Thyroid gland (tissue), 4 donors: ENCODE data around the gene TTC36. TPM values are rescaled to one million over a fixed set of nuclear protein-coding genes. Genes with fewer than 3 reads are reported as not detected.
"Not testable (repeated sequence)": the region's sequence is repeated elsewhere in the genome, so short reads cannot be mapped to it uniquely, and the experiment has no call there.

ENCODE experiments used
- DNase-seq, 2 donors: peaks; one replicate each; pipeline ENCODE4 v3.0.0-alpha.2; 2019
- H3K27ac ChIP-seq, 3 donors: fragments of 200-600 bp; sonication (generic); 1 replicate in 2 of 3; 2 replicates in 1 of 3; pipeline ENCODE4 v1.5.1; 2016 to 2019; ENCODE audit warnings: mild to moderate bottlenecking in 1 of 3, moderate library complexity in 1 of 3
- H3K27me3 ChIP-seq: fragments of 200-600 bp; sonication (generic); one replicate; pipeline ENCODE4 v1.5.1; 2019
- H3K36me3 ChIP-seq, 2 donors: fragments of 200-600 bp; sonication (generic); one replicate each; pipeline ENCODE4 v1.5.1; 2016 to 2019
- H3K4me1 ChIP-seq, 2 donors: fragments of 200-600 bp; sonication (generic); one replicate each; pipeline ENCODE4 v1.5.1; 2017 to 2019
- H3K4me3 ChIP-seq, 3 donors: fragments of 200-600 bp; sonication (generic); replicated peaks in 1 of 3; 1 replicate in 2 of 3; 2 replicates in 1 of 3; pipeline ENCODE4 v1.5.1; 2016; ENCODE audit warnings: mild to moderate bottlenecking in 1 of 3
- H3K9me3 ChIP-seq: fragments of 200-600 bp; sonication (generic); one replicate; pipeline ENCODE4 v1.5.1; 2017
- CTCF ChIP-seq, 6 experiments: fragments of 200-600 bp in 3 of 6; fragments of 450-650 bp in 3 of 6; sonication (generic) in 3 of 6; IDR thresholded peaks; one replicate each; pipeline ENCODE4 v1.5.1; 2016 to 2019; ENCODE audit warnings: antibody characterized with exemption in 6 of 6, mild to moderate bottlenecking in 2 of 6, inconsistent platforms in 1 of 6, moderate library complexity in 1 of 6
- POLR2A ChIP-seq, 2 donors: fragments of 450-650 bp; IDR thresholded peaks; one replicate each; pipeline ENCODE4 v1.6.1; 2017; ENCODE audit warnings: antibody characterized with exemption in 2 of 2, mild to moderate bottlenecking in 2 of 2, moderate library complexity in 1 of 2
- WGBS, 2 donors: methylation state at CpG; one replicate each; pipeline ENCODE4 v1.1.5; 2017; 5-methylcytosine and 5-hydroxymethylcytosine counted together
- intact Hi-C: fragments of 100-400 bp; cut with DNase I; formaldehyde crosslinking; loops from one replicate; pipeline ENCODE4 v1.15.1; 2023
- total RNA-seq, 4 donors: library from RNA; depleted of rRNA; stranded (reverse); fragments of >200 nt; gene quantifications; one replicate each; pipeline ENCODE4 v1.2.3, GENCODE V29; 2016

The TTC36 gene
- total RNA-seq, 4 donors from 2014 or later: 0.78 to 4.9 TPM; not detected in 2

- WGBS, 2 donors: 87 to 88% methylated on average over 2 of the region's 2 CpGs
- Histone ChIP-seq H3K36me3 (no peaks in the 10 kb centered on the region), H3K4me1 (peaks cover under 1 to 24% of the 10 kb centered on the region in 2 donors), H3K27me3 (no peaks in the 10 kb centered on the region), H3K9me3 (no peaks in the 10 kb centered on the region), H3K4me3 (no peak overlapping the region), H3K27ac (no peak overlapping the region)
- DNase-seq: no peak
- intact Hi-C loops: no loop called here
- no peak for TF ChIP-seq POLR2A (IDR thresholded peaks at IDR 0.05)
- no peak for TF ChIP-seq CTCF (IDR thresholded peaks at IDR 0.05)
These were observed 42.4 kb downstream of the TTC36 start for GRCh38 chr11:118569670-118570069.

GRCh38 chr11:118570787-118571186, 43.5 kb downstream of the TTC36 start:
- Histone ChIP-seq H3K4me3 (no peak overlapping the region), H3K9me3 (no peaks in the 10 kb centered on the region), H3K36me3 (no peaks in the 10 kb centered on the region), H3K27me3 (no peaks in the 10 kb centered on the region), H3K4me1 (peaks cover 9 to 28% of the 10 kb centered on the region in 2 donors), H3K27ac (no peak overlapping the region)
- intact Hi-C loops: no loop called here
- no peak for DNase-seq
- TF ChIP-seq CTCF (IDR thresholded peaks at IDR 0.05) (no peak), POLR2A (IDR thresholded peaks at IDR 0.05) (no peak)
- WGBS, 2 donors: 98 to 100% methylated on average over 1 of the region's 1 CpG

- intact Hi-C loops, H3K9me3 ChIP-seq, H3K27me3 ChIP-seq, H3K36me3 ChIP-seq: not testable (repeated sequence)
- DNase-seq: peak; percentile 24 to 43
- Histone ChIP-seq H3K27ac (peak overlapping the region; percentile 93 to 99 (median 98)), H3K4me1 (peaks cover 18 to 33% of the 10 kb centered on the region in 2 donors), H3K4me3 (peak overlapping the region in 2 of 3 donors; percentile 60 to 98)
- WGBS, 2 donors: 8 to 11% methylated on average over 15 of the region's 15 CpGs
These were observed 44.4 kb downstream of the TTC36 start for GRCh38 chr11:118571701-118572060.

GRCh38 chr11:118572061-118572980, 45.0 kb downstream of the TTC36 start, which contains the start of gene ARCN1:
Gene ARCN1, plus strand, starts transcription at chr11:118572409. Its CDS starts 139 bp downstream, at chr11:118572548.
- intact Hi-C loops: no loop called here
- Histone ChIP-seq H3K9me3 (no peaks in the 10 kb centered on the region), H3K4me3 (peak within 1 kb of the TSS; percentile 50 to 98 (median 60)), H3K27ac (peak within 1 kb of the TSS; percentile 93 to 99 (median 98)), H3K36me3 (no peaks in the 10 kb centered on the region), H3K4me1 (peaks cover 24 to 39% of the 10 kb centered on the region in 2 donors), H3K27me3 (no peaks in the 10 kb centered on the region)
- TF ChIP-seq POLR2A (IDR thresholded peaks at IDR 0.05) (peak in 1 of 2 donors; percentile 72), CTCF (IDR thresholded peaks at IDR 0.05) (no peak)
- 0 to 1% methylated on average over 26 to 42 of the region's 55 CpGs for WGBS, 2 donors
- peak; percentile 78 to 80 for DNase-seq

GRCh38 chr11:118572981-118573550, 45.8 kb downstream of the TTC36 start:
- DNase-seq: no peak
- H3K36me3 ChIP-seq: no peaks in the 10 kb centered on the region
- peaks cover 32 to 40% of the 10 kb centered on the region in 2 donors for H3K4me1 ChIP-seq
- 4 to 6% methylated on average over 10 of the region's 10 CpGs for WGBS, 2 donors
- no peaks in the 10 kb centered on the region for H3K27me3 ChIP-seq
- H3K4me3 ChIP-seq: peak overlapping the region; percentile 50 to 98 (median 60)
- peak overlapping the region; percentile 93 to 99 (median 98) for H3K27ac ChIP-seq
- intact Hi-C loops: no loop called here
- no peaks in the 10 kb centered on the region for H3K9me3 ChIP-seq
- no peak for TF ChIP-seq CTCF (IDR thresholded peaks at IDR 0.05)
- no peak for TF ChIP-seq POLR2A (IDR thresholded peaks at IDR 0.05)
